Thoracic aorta (tissue), 2 donors: Measurements from ENCODE around the gene SH3GLB1. TPM values are rescaled to one million over a fixed set of nuclear protein-coding genes. Genes with fewer than 3 reads are reported as not detected.
A peak's percentile ranks its signal among the peaks of the same experiment; 100 is the strongest.

Source experiments
- ATAC-seq: fragments of 150-250 bp; one replicate; pipeline ENCODE4 v1.8.0; 2017; ENCODE audit warnings: low read depth; ENCODE audit not compliant: insufficient number of reproducible peaks, low FRiP score
- DNase-seq: peaks from one replicate; pipeline ENCODE4 v3.0.0-alpha.2; 2020; ENCODE audit warnings: low spot score
- H3K27ac ChIP-seq, 2 donors: fragments of 200-600 bp; sonication (generic); 1 replicate in 1 of 2; 2 replicates in 1 of 2; pipeline ENCODE4 v1.5.1; 2016; ENCODE audit warnings: mild to moderate bottlenecking in 2 of 2, moderate library complexity in 2 of 2
- H3K27me3 ChIP-seq: fragments of 200-600 bp; sonication (generic); replicated peaks from 2 replicates; pipeline ENCODE4 v1.6.0; 2016; ENCODE audit warnings: mild to moderate bottlenecking; ENCODE audit not compliant: insufficient read depth
- H3K36me3 ChIP-seq: fragments of 200-600 bp; sonication (generic); one replicate; pipeline ENCODE4 v1.5.1; 2016
- H3K4me1 ChIP-seq, 2 donors: fragments of 200-600 bp; sonication (generic); 1 replicate in 1 of 2; 2 replicates in 1 of 2; pipeline versions ENCODE4 v1.5.1 to v1.6.0; 2016; ENCODE audit warnings: low read depth in 2 of 2, mild to moderate bottlenecking in 1 of 2; ENCODE audit not compliant: control insufficient read depth in 1 of 2
- H3K4me3 ChIP-seq: fragments of 200-600 bp; sonication (generic); 2 replicates; pipeline ENCODE4 v1.5.1; 2016; ENCODE audit warnings: mild to moderate bottlenecking
- H3K9me3 ChIP-seq: fragments of 200-600 bp; sonication (generic); 2 replicates; pipeline ENCODE4 v1.5.1; 2016
- CTCF ChIP-seq: fragments of 200-600 bp; sonication (generic); IDR thresholded peaks from one replicate; pipeline ENCODE4 v1.5.1; 2019; ENCODE audit warnings: antibody characterized with exemption
- total RNA-seq, 2 donors: library from RNA; depleted of rRNA; stranded (reverse); fragments of >200 nt; gene quantifications; one replicate each; pipeline versions ENCODE4 v1.1.0 to v1.2.3, GENCODE V29; 2016

Gene SH3GLB1
- total RNA-seq, 2 donors from 2014 or later, result 49.1 to 69.6 TPM

- Histone ChIP-seq H3K27ac (peak overlapping the region; percentile 70 to 80), H3K4me3 (peak overlapping the region; percentile 36), H3K4me1 (peaks cover 15 to 34% of the 10 kb centered on the region in 2 donors), H3K9me3 (no peaks in the 10 kb centered on the region), H3K27me3 (no peaks in the 10 kb centered on the region), H3K36me3 (no peaks in the 10 kb centered on the region)
- TF ChIP-seq CTCF, result no peak
- DNase-seq, result peak; percentile 34
- peak; percentile 75 for ATAC-seq
Measured at GRCh38 chr1:86788300-86789206, 84.2 kb downstream of the SH3GLB1 start.

DNA sequence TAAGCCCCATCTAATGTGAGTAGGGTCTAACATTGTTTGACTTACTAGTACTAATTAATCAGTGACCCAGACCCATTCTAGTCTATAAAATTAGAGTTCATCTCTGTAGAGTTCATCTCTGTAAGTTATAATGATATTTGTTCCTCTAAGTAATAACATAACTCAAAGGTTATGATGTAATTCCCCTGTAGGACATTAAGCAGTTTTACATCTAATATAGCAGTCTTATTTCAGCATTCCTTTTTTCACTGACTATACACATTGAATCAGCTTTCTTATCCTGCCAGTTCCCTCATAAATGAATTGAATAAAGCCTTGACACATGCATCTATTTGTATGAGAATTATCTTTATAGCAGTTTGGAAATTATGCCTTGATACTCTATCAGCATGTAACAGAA, 90.9 kb downstream of the SH3GLB1 start:
- Histone ChIP-seq H3K4me1 (peaks cover 3 to 11% of the 10 kb centered on the region in 2 donors), H3K27ac (no peak overlapping the region), H3K36me3 (no peaks in the 10 kb centered on the region), H3K27me3 (no peaks in the 10 kb centered on the region), H3K9me3 (no peaks in the 10 kb centered on the region), H3K4me3 (no peak overlapping the region)
- no peak for TF ChIP-seq CTCF
- ATAC-seq (no peak), DNase-seq (no peak)

Other genes starting within 250 kb of the SH3GLB1 start
- not detected for gene CLCA1, start 235.6 kb upstream of the SH3GLB1 start, total RNA-seq
- gene CLCA4, start 157.5 kb upstream of the SH3GLB1 start, total RNA-seq, result not detected
- gene SELENOF, start 209.6 kb downstream of the SH3GLB1 start, total RNA-seq, result 10 to 100 TPM; 68.8 to 94.0 TPM
- gene HS2ST1, start 210.1 kb downstream of the SH3GLB1 start, total RNA-seq, result 10 to 100 TPM in 1 of 2 donors, 1 to 10 TPM in 1; 6.5 to 10.4 TPM